Chondrocyte (in vitro differentiated cells): ENCODE measurements around the gene PTCH1. TPM values are rescaled to one million over a fixed set of nuclear protein-coding genes. Genes with fewer than 3 reads are reported as not detected.

Experiments
- DNase-seq: peaks from one replicate; pipeline ENCODE4 v3.0.0; 2021; ENCODE audit warnings: mixed read lengths, low spot score
- H3K27ac Mint-ChIP-seq: one replicate; pipeline ENCODE4 v1.8.0; 2021; ENCODE audit warnings: mild to moderate bottlenecking, moderate library complexity, mixed read lengths; ENCODE audit not compliant: unreplicated experiment
- H3K27me3 Mint-ChIP-seq: 2 replicates; pipeline ENCODE4 v1.8.0; 2021; ENCODE audit warnings: low read depth, mixed read lengths
- H3K36me3 Mint-ChIP-seq: 2 replicates; pipeline ENCODE4 v1.8.0; 2021; ENCODE audit warnings: low read depth, mixed read lengths
- H3K4me1 Mint-ChIP-seq: 2 replicates; pipeline ENCODE4 v1.8.0; 2021; ENCODE audit warnings: low read depth, mild to moderate bottlenecking, mixed read lengths
- H3K4me3 Mint-ChIP-seq: one replicate; pipeline ENCODE4 v1.8.0; 2021; ENCODE audit warnings: mild to moderate bottlenecking, moderate library complexity, mixed read lengths; ENCODE audit not compliant: unreplicated experiment
- H3K9me3 Mint-ChIP-seq: 2 replicates; pipeline ENCODE4 v1.8.0; 2021; ENCODE audit warnings: low read depth, mixed read lengths
- CTCF ChIP-seq: fragments of 200-600 bp; sonication (generic); IDR thresholded peaks from 2 replicates; pipeline ENCODE4 v1.5.0; 2021; ENCODE audit warnings: antibody characterized with exemption, mild to moderate bottlenecking, moderate library complexity
- total RNA-seq: library from RNA; stranded (reverse); gene quantifications from 3 replicates; pipeline ENCODE4 v1.2.1, GENCODE V29; 2021

PTCH1 gene
- total RNA-seq, 1 donor from 2014 or later: 10.4 TPM

DNA sequence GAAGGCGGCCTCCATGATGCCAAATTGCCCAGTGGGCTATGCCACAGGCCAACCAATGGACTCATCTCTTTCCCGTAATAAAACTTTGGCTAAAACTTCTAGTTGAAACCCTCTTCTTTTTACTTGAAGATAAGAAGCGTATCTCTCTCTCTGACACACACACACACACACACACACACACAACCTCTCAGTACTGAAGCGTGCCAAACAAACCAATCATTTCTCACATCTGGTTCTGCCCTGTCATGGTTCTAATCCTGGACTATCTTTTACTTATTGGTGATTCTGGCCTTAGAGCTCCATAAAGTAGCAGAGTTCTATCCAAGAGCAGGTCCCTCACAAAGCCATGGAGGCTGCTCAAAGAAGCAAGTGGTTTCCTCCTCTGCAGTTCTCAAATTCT lies 64.6 kb downstream of the PTCH1 start:
- Mint-ChIP-seq H3K36me3 (peaks cover 29% of the 10 kb centered on the region), H3K9me3 (no peaks in the 10 kb centered on the region), H3K27ac (no peak overlapping the region), H3K4me1 (peaks cover 6% of the 10 kb centered on the region), H3K4me3 (no peak overlapping the region), H3K27me3 (no peaks in the 10 kb centered on the region)
- no peak for DNase-seq
- no peak for TF ChIP-seq CTCF

DNA sequence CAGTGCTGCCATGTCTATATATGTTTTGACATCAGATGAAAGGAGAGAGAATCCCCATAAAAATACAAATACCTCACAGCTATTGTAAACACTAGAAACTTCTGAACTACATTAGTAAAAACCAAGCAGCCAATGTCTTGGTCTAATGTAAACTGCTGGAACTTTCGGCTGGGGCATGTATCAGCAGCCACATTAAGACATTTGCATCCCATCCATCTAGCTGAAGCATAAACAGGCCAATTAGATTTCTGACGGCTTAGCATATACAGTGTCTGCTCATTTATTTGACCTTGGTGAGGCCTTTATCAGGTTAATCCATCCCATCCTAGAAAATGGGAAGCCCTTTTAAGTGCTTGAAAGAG lies 65.7 kb downstream of the PTCH1 start:
- peaks cover 27% of the 10 kb centered on the region for H3K36me3 Mint-ChIP-seq
- no peaks in the 10 kb centered on the region for H3K9me3 Mint-ChIP-seq
- no peak for DNase-seq
- no peak overlapping the region for H3K27ac Mint-ChIP-seq
- no peak overlapping the region for H3K4me3 Mint-ChIP-seq
- H3K4me1 Mint-ChIP-seq: peaks cover 3% of the 10 kb centered on the region
- no peaks in the 10 kb centered on the region for H3K27me3 Mint-ChIP-seq
- no peak for TF ChIP-seq CTCF

DNA sequence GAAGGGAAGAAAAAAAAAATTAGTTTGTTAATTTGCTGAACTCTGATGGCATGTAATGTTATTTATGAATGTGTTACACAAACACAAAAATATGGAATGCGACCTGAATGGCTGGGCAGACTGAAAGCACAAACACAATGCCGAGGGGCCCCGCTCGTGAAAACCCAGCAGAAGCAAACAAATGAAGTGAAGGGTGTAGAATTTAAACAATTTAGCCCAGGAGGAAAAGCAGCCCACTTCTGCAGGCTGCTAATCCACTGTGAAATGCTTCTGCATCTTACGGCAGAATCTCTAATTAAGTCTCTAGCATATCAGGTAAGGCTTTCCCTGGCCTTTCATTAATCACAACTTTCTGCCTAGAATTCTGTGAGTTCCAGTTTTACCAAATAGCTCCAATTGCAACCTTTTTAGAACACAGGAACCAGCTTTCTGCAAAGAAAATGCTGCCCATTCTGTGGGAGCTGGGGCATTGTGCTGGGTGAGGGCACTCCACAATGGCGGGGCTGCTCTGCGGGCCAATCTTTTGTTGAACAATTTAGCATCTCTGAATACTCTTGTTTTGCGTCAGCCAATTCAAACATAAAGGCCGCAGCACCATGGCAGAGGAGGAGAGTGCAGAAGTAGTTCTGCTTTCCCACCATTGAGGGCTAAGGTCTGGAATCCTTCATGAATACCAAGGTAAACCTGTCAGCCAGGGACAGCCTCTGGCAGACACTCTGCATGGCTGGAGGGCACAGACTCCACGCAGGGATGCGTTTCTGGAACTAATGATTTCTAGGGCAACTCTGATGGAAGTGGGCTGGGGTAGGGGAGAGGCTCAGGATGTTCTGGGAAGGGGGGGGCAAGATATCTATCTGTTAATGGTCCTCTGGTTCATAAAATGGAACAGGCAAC lies 66.4 kb downstream of the PTCH1 start:
- no peak overlapping the region for H3K4me3 Mint-ChIP-seq

GRCh38 chr9:95449016-95449415 lies 67.8 kb downstream of the PTCH1 start:
- no peaks in the 10 kb centered on the region for H3K4me1 Mint-ChIP-seq
- no peaks in the 10 kb centered on the region for H3K9me3 Mint-ChIP-seq
- TF ChIP-seq CTCF: no peak
- no peak overlapping the region for H3K27ac Mint-ChIP-seq
- H3K36me3 Mint-ChIP-seq: peaks cover 31% of the 10 kb centered on the region
- no peak for DNase-seq
- H3K4me3 Mint-ChIP-seq: no peak overlapping the region
- H3K27me3 Mint-ChIP-seq: no peaks in the 10 kb centered on the region

More for the DNA sequence above, 66.4 kb downstream of the PTCH1 start:
- Mint-ChIP-seq H3K4me1 (no peaks in the 10 kb centered on the region), H3K36me3 (peaks cover 28% of the 10 kb centered on the region), H3K27ac (no peak overlapping the region), H3K9me3 (no peaks in the 10 kb centered on the region), H3K27me3 (no peaks in the 10 kb centered on the region)
- no peak for TF ChIP-seq CTCF
- no peak for DNase-seq

DNA sequence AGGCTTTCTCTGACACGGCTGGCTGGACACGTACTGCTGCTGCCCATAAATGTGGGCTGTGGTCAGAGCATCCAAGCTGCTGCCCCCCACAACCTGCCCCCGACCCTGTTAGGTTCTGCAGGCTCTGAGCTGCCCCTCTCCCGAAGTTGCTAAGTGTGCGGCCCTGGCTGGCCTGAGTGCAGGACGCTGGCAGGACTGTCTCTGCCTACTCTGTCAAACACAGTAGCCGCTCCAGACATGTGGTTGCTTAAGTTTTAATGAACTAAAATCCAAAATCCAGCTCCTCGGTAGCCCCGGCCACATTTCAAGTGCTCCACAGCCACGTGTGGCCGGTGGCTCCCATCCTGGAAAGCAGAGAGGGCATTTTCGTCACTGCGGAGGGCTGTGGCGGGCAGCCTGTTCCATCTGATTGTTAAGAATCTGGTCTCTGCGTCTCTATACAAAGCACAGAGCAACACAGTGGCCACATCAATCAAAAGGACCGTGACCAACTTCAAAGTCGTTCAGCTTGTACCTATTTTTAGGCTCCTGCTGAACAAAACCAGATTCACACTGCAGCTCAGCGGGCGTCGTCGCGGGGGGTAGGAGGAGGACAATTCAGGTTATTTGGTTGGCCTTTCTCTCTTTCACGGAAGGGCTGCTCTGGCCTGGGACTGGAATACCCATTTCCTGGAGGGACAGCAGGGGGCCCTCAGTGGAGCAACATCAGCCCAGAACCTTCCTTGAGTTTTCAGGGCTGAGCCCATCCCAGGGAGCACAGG lies 68.9 kb downstream of the PTCH1 start:
- no peak for TF ChIP-seq CTCF
- peaks cover 23% of the 10 kb centered on the region for H3K36me3 Mint-ChIP-seq
- no peaks in the 10 kb centered on the region for H3K27me3 Mint-ChIP-seq
- H3K27ac Mint-ChIP-seq: no peak overlapping the region
- H3K4me3 Mint-ChIP-seq: no peak overlapping the region
- no peak for DNase-seq
- no peaks in the 10 kb centered on the region for H3K9me3 Mint-ChIP-seq
- H3K4me1 Mint-ChIP-seq: no peaks in the 10 kb centered on the region
